ENCODE data around the gene DKK2. TPM values are rescaled to one million over a fixed set of nuclear protein-coding genes. Genes with fewer than 3 reads are reported as not detected.
A peak's percentile ranks its signal among the peaks of the same experiment; 100 is the strongest.
"Not testable (repeated sequence)": the region's sequence is repeated elsewhere in the genome, so short reads cannot be mapped to it uniquely, and the experiment has no call there.

Gene DKK2
- total RNA-seq, 1 experiment from 2014 or later, result 4.4 TPM

DNA sequence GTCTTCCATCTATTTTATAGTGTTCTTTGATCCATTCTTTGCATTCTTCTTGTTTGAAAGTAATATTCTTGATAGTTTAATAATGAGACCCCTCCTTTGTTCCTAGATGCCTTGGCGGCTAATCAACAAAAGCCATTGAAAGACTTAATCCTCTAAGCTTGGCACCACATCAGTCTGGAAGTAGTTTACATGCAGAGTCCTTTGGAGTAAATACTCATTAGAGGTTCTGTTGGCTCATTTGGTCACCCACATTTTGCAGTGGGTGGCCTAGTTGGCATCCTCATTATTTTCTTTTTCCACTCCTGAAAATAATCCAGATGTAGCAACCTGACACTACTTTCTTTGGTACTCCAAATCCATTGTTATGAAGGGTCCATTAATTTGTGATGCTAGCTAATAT is 64.5 kb downstream of the DKK2 start:
- in situ Hi-C loops (cut with HindIII; ENCODE audit: low pct_unique_long_range_greater_than_20kb, low sequenced_read_pairs), result no loop called here
- DNase-seq (ENCODE audit: low read depth, low spot score), result no peak

DNA sequence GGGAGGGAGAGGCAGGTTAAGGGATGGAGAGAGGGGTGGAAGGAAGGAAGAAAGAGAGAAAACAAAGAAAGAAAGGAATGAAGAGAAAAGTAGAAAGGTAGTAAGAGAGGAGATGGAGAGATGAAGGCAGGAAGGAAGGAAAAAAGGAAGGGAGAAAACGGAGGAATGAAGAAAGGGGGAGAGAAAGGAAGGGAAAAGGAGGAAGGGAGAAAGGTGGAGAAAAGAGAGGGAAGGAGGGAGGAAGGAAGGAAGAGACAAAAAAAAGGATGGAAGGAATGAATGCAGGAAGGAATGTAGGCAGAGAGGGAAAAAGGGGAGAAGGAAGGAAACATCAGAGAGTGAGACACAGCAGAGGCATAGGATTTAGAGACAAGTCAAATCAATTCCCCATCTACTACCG is 68.2 kb downstream of the DKK2 start:
- no peak for DNase-seq (ENCODE audit: low read depth, low spot score)
- in situ Hi-C loops (cut with HindIII; ENCODE audit: low pct_unique_long_range_greater_than_20kb, low sequenced_read_pairs), result no loop called here

DNA sequence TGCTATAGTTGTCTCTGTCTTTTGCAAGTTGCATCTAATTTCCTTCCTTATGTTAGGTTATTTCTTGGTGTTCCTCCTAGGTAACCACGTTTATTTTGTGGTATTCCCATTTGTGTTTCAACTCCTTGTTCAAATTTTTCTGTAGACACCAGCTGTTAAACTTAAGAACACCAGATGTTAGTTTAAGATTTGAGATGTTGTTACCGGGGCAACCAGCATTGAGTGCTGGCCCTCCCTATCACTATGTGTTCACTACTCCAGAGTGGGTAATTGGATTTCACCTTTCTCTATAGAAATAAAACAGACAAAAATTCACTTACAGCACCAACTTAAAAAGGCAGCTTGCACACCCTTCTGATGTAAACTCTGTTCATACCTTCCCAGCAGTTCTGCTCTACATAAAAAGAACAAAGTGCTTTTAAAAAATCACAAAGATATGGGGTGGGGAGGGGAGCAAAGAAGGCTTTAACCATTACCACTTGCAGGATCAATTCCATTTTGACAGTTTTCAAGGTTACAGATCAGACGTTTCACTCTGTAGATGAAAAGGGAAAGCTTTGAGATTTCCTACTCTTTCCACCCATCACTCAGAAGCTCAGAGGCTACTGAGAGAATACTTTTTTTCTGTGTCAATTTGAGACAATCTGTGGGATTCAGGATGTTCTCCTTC is 82.9 kb downstream of the DKK2 start:
- DNase-seq (ENCODE audit: low read depth, low spot score), result no peak
- in situ Hi-C loops (cut with HindIII; ENCODE audit: low pct_unique_long_range_greater_than_20kb, low sequenced_read_pairs), result no loop called here

DNA sequence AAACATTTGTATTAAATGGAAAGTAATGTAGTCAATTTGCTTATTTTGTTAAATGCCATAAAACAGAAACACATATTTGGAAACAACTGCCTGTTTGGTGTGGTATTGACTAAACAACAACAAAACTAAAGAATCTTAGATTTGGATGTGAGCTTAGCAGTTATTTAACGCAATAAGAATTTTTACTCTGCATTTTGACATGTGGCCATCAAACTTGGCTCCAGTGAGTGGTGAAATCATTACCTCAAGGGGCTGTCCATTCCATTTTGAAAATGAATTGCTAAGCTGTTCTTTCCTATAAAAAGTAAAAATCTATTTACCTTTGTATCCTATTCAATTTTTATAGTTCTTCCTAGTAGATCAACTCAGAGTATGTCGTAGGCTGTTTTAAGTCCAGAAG is 84.2 kb downstream of the DKK2 start:
- in situ Hi-C loops (cut with HindIII; ENCODE audit: low pct_unique_long_range_greater_than_20kb, low sequenced_read_pairs), result no loop called here
- DNase-seq (ENCODE audit: low read depth, low spot score), result no peak

DNA sequence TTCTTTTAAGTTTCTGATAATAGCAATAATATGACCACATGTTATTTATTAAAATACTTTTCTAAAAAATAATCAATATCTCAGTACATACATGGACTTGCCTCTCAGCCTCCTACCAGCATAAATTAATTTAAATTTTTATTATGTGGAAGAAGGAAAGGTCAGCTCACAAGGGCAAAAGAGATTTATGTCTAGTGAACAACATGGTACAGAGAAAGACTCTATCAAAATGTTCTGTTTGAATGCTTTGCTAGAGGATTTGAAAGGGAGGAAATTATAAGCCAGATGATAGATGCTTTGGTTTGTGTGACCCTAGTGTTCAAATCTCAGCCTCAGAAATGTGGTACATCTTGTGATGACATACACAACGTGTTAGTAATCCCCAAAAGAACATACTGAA is 94.3 kb downstream of the DKK2 start:
- in situ Hi-C loops (cut with HindIII; ENCODE audit: low pct_unique_long_range_greater_than_20kb, low sequenced_read_pairs), result no loop called here
- DNase-seq (ENCODE audit: low read depth, low spot score), result no peak

DNA sequence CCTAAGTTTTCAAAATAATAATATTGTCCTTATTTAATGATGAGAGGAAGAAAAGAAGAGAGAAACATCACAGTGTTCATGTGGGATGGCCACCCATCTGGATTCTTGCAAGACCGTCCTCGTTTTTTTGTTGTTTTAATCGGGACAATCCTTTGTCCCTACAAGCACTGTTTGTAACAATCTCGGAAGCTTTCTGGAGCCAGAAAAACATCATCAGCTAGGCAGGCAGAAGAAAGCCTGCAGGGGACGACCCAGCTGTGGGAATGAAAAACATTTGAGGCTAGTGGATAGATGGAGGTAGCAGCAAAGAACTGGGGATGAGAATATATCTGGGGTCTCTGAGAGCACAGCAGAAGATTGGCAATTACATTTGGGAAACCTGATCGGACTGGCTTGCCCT is 105.6 kb downstream of the DKK2 start:
- no peak for DNase-seq (ENCODE audit: low read depth, low spot score)

DNA sequence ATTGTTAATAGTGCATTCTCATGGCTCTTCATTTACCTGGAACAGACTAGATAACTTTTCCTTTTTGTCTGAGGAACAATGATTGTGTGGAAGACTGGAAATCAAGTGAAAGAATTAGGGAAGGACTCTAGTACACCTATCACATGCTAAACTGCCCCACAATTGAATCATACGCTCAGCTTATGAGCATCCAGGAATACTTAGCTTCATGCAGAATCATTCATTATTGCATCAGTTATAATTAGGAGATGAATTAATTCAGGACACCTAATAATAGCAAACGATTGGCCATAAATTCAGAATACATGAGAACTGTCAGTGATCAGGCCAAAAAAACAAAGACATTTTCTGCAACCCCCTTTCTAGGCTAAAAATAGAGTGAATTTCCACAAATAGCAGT is 106.9 kb downstream of the DKK2 start:
- in situ Hi-C loops (cut with HindIII; ENCODE audit: low pct_unique_long_range_greater_than_20kb, low sequenced_read_pairs), result no loop called here
- DNase-seq (ENCODE audit: low read depth, low spot score), result no peak

More for the DNA sequence above, 105.6 kb downstream of the DKK2 start:
- in situ Hi-C loops (cut with HindIII; ENCODE audit: low pct_unique_long_range_greater_than_20kb, low sequenced_read_pairs), result no loop called here

DNA sequence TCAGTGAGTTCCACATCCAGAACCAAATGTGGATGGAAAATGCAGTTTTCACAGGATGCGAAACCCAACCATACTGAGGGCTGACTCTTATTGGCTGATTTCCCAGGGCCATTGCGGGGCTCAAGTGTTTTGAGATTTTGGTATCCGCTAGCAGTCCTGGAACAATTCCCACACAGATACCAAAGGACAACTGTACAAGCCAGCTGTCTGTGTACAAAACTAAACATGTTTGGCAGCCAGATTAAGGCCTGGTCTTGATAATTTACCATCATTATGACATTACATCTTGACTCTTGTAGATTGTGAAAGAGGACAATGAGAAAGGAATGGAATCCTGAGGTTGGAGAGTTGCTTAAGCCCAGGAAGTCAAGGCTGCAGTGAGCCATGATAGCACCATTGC is 121.9 kb downstream of the DKK2 start:
- no peak for DNase-seq (ENCODE audit: low read depth, low spot score)
- in situ Hi-C loops (cut with HindIII; ENCODE audit: low pct_unique_long_range_greater_than_20kb, low sequenced_read_pairs), result no loop called here

DNA sequence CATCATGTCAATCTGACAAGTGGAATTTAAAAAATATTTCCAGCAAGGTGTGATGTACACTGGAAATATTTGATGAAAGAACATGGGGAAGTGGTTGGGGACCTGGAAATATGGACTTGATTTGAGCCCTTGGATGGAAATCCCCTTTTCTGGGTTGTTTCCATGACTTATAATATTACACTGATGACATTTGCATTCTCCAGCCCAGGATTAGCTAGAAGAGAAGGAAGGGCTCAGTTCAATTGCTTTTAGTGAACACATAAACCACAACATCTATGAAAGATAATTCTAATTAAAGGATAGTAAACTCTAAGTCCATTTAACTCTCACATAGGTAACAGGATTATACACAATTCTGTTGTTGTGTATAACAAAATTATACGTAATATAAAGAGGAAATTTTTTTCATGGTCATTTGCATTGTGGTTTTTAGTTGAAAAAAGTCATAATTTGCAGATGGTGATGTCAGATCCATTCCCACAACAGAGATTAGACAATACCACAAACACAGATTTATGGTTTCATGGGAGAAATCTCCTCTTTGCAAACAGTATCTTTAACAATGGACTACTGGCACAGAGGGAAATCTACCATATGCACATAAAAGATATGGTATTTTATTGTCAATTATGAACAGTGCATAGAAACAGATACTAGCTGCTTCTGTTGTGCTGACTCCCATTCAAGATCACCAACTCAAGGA is 126.5 kb downstream of the DKK2 start:
- DNase-seq (ENCODE audit: low read depth, low spot score), result no peak
- in situ Hi-C loops (cut with HindIII; ENCODE audit: low pct_unique_long_range_greater_than_20kb, low sequenced_read_pairs), result no loop called here

DNA sequence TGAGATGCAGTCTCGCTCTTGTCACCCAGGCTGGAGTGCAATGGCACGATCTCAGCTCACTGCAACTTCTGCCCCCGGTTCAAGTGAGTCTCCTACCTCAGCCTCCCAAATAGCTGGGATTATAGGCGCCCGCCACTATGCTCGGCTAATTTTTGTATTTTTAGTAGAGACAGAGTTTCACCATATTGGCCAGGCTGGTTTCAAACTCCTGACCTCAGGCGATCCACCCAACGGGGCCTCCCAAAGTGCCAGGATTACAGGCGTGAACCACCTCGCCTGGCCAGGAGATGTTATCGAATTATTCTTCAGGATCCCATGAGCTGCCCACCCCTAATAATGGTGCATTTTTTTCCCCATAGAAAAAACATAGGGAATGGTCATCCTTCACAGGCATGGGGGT is 128.1 kb downstream of the DKK2 start:
- in situ Hi-C loops (cut with HindIII; ENCODE audit: low pct_unique_long_range_greater_than_20kb, low sequenced_read_pairs); DNase-seq (ENCODE audit: low read depth, low spot score): not testable (repeated sequence)

DNA sequence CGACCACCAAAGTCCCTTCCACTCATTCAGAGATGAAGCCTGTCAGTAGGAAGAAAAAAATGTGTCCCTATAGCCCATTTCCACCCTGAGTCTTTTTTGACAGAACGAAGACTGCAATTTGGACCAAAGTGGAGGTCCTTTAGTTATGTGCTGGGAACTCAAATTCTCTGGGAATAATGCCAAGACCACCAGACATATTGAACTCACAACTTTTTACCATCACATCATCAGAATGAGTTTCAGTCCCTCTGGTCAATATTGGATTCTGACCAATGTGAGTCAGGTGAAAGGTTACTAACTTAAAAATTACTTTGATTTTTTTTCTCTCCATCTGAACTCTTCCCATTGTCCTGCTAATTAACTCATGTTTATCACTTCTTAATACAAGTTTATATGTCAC is 128.9 kb downstream of the DKK2 start:
- DNase-seq (ENCODE audit: low read depth, low spot score), result no peak
- in situ Hi-C loops (cut with HindIII; ENCODE audit: low pct_unique_long_range_greater_than_20kb, low sequenced_read_pairs), result no loop called here

DNA sequence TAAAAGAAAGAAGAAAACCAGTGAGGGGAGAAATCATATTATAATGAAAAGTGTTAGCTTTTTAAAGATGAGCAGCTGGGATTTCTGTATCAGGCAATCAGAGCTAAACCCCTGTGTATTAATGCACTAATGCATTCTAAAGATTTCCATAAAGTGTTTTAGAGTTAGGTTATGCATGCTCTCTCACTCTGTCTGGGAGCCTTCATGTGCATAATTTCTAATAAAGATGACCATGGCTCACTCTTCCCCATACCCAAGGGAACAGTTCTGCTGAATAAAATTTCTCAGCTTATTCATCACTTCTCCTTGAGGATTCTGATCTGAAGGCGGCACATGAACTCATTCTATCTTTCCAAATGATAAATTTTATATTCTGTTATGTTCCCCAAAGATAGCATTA is 129.4 kb downstream of the DKK2 start:
- in situ Hi-C loops (cut with HindIII; ENCODE audit: low pct_unique_long_range_greater_than_20kb, low sequenced_read_pairs), result no loop called here
- DNase-seq (ENCODE audit: low read depth, low spot score), result no peak

DNA sequence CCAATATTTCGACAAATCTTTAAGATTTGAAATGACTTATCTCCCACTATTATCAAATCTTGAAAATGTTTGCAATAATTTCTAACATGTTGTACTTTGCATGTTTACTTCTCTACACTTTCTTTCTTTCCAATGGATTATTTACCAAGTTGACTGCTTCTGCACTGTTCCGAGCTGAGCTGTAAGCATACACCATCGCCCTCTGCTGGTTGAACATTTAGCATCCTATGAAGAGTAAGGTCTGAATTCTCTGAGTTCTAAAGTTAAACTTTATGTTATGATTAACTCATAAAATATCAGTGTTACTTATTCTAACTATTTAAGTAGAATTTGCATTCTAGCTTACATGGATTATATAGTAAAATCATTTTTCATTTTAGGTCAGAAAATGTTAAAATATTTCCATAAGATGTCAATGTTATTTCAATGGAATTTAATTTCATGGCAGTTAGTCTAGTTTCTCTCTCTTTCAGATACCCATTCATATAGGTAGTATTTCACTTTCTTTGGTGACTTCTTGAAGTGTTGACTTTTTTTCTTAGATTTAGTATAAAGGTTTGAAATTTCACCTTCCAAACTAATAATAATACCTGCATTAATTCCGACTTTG is 137.4 kb downstream of the DKK2 start:
- DNase-seq (ENCODE audit: low read depth, low spot score), result peak; percentile 69
- in situ Hi-C loops (cut with HindIII; ENCODE audit: low pct_unique_long_range_greater_than_20kb, low sequenced_read_pairs), result no loop called here

DNA sequence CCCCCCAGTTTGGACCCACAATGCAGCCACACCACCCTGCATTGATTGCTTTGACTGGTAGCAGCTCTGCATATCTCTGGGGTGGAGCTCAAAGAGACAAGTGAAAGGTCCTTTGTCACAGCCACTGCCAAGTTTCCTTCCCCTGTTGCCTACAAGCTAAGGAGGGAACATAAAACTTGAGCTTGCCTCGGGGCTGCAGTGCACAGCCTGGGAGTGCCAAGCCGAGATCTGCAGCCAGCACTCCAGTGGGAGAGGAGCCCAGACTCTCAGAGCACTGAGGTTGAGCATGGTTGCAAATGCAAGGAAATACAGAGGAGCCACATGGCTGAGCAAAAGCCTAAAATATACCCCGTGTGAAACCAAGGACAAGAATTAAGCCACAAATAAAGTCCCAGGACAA is 142.2 kb downstream of the DKK2 start:
- in situ Hi-C loops (cut with HindIII; ENCODE audit: low pct_unique_long_range_greater_than_20kb, low sequenced_read_pairs), result no loop called here
- DNase-seq (ENCODE audit: low read depth, low spot score), result no peak

DNA sequence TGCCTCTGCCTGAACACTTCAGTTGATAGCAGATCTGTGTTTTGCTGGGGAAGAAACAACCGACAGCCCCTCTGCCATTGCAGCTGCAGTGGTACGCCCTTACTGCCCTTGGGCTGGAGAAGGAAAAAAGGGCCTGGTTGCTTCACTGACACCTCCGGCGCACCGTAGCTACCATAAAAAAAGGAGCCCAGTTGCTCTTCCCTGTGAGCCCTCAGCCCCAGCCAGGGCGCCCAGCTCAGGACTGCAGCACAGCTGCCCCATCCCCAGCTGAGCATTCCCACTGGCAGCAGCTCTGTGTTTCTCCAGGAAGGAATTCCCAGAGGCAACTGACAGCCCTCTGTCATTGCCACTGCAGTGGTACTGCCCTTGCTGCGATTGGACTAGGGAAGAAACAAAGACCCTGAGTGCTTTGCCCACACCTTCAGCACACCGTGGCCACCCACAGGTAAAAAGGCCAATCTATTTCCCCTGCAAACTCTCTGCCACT is 142.7 kb downstream of the DKK2 start:
- in situ Hi-C loops (cut with HindIII; ENCODE audit: low pct_unique_long_range_greater_than_20kb, low sequenced_read_pairs), result no loop called here
- DNase-seq (ENCODE audit: low read depth, low spot score), result no peak

DNA sequence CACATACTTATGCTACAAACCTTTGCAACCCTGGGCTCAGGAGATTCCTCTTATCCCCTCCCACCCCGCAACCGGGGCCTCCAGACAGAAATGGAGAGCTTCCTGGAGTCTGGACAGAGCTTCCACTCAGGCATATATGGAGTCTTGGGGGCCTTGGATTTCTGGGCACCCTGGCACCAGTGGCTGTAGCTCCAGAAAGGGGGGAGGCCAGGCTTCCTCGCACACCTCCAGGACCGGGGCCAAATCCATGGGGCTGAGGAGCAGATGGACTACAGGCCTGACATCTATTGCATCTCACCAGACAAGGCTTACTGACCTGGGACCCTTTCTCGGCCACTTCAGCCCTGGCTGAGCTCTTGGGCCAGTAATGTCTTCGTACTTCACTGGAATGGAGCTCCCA is 143.3 kb downstream of the DKK2 start:
- DNase-seq (ENCODE audit: low read depth, low spot score), result no peak
- in situ Hi-C loops (cut with HindIII; ENCODE audit: low pct_unique_long_range_greater_than_20kb, low sequenced_read_pairs), result no loop called here

DNA sequence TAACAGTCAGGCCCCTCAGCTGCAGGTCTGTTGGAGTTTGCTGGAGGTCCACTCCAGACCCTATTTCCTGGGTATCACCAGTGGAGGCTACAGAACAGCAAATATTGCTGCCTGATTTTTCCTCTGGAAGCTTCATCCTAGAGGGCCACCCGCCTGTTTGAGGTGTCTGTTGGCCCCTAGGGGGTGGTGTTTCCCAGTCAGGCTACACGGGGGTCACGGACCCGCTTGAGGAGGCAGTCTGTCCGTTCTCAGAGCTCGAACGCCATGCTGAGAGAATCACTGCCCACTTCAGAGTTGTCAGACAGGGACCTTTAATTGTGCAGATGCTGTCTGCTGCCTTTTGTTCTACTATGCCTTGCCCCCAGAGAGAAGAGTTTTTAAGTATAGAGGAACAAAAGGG is 160.8 kb downstream of the DKK2 start:
- DNase-seq (ENCODE audit: low read depth, low spot score), result peak; percentile 45
- in situ Hi-C loops (cut with HindIII; ENCODE audit: low pct_unique_long_range_greater_than_20kb, low sequenced_read_pairs), result no loop called here
